Hematopoietic multipotent progenitor cell (in vitro differentiated cells): ENCODE results near the gene ERMAP. TPM values are rescaled to one million over a fixed set of nuclear protein-coding genes. Genes with fewer than 3 reads are reported as not detected.

ENCODE experiments used
- DNase-seq, 3 donors: peaks; one replicate each; pipeline ENCODE4 v3.0.0-alpha.2; 2011 to 2015; ENCODE audit warnings: low read depth in 2 of 3, low spot score in 2 of 3
- total RNA-seq: library from RNA; depleted of rRNA; stranded (reverse); fragments of >200 nt; gene quantifications from one replicate; pipeline ENCODE4 v1.2.3, GENCODE V29; 2012

ERMAP gene
- total RNA-seq, result 9.7 TPM

- DNase-seq, result peak; percentile 89 to 93 (median 92)
Observed at GRCh38 chr1:42816585-42817439, at the start of gene ERMAP, which contains the start of gene SVBP. Gene ERMAP, plus strand, starts transcription at chr1:42817122. Its CDS starts 13,327 bp downstream, at chr1:42830449. Gene SVBP, minus strand, starts transcription at chr1:42817397. Its CDS starts 853 bp downstream, at chr1:42816544.

- no peak for DNase-seq
Observed at GRCh38 chr1:42767510-42768000, 49.4 kb upstream of the ERMAP start.

GRCh38 chr1:42768172-42768571, 48.8 kb upstream of the ERMAP start:
- no peak for DNase-seq

GRCh38 chr1:42769811-42770210, 47.1 kb upstream of the ERMAP start:
- DNase-seq, result no peak

GRCh38 chr1:42773420-42773819, 43.5 kb upstream of the ERMAP start:
- no peak for DNase-seq

GRCh38 chr1:42774928-42775526, 41.9 kb upstream of the ERMAP start:
- no peak for DNase-seq

GRCh38 chr1:42776502-42776901, 40.4 kb upstream of the ERMAP start:
- DNase-seq, result no peak

GRCh38 chr1:42777852-42778251, 39.1 kb upstream of the ERMAP start:
- peak in 2 of 3 donors; percentile 35 to 60 for DNase-seq

GRCh38 chr1:42779725-42780124, 37.2 kb upstream of the ERMAP start:
- DNase-seq, result no peak

GRCh38 chr1:42780176-42780575, 36.7 kb upstream of the ERMAP start:
- no peak for DNase-seq

- DNase-seq, result no peak
Observed at GRCh38 chr1:42783092-42783491, 33.8 kb upstream of the ERMAP start.

- no peak for DNase-seq
Observed at GRCh38 chr1:42784547-42784945, 32.4 kb upstream of the ERMAP start.

GRCh38 chr1:42784946-42785693, 31.8 kb upstream of the ERMAP start, which contains the start of gene TMEM269:
Gene TMEM269, plus strand, starts transcription at chr1:42784991. Its CDS starts 4,903 bp downstream, at chr1:42789894.
- peak in 2 of 3 donors; percentile 45 to 54 for DNase-seq

- no peak for DNase-seq
Observed at GRCh38 chr1:42786097-42786496, 30.8 kb upstream of the ERMAP start.

GRCh38 chr1:42788021-42788420, 28.9 kb upstream of the ERMAP start:
- no peak for DNase-seq

GRCh38 chr1:42793824-42794223, 23.1 kb upstream of the ERMAP start:
- DNase-seq, result no peak

- no peak for DNase-seq
Observed at GRCh38 chr1:42797414-42797813, 19.5 kb upstream of the ERMAP start.

GRCh38 chr1:42797979-42798378, 18.9 kb upstream of the ERMAP start:
- no peak for DNase-seq

GRCh38 chr1:42801832-42802473, 15.0 kb upstream of the ERMAP start:
- no peak for DNase-seq

GRCh38 chr1:42806171-42806570, 10.8 kb upstream of the ERMAP start:
- no peak for DNase-seq
